ENCODE results near the gene ARHGEF16.

The ARHGEF16 gene

DNA sequence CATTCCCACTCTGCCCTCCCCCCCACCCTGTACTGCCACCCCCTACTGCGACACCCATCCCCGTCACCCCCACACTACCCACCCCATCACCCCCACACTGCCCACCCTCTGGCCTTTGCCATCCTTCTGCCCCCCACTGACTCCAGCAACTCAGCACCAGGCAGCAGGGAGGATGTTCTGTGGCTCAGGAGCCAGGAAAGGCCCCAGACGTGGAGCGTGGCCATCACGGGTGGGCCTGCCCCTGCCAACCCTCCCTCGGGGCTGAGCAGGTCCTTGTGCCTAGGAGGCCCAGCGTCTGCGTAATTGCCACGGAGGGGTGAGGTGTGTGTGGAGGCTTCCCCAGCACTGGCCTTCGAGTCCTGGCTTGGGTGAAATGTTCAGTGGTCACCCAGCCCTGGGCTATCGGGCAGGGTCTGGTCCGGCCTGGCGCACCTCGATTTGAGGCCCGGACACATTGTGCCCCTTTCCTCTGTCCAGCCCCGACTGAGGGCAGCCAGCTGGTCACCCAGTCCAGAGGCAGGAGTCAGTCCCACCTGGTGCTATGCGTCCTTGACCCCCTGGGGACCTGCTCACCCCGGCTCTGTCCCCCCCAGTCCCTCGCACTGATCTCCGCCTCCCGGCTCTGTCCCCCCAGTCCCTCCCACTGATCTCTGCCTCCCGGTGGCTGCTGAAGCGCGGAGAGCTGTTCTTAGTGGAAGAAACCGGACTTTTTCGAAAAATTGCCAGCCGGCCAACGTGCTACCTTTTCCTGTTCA, 23.0 kb downstream of the ARHGEF16 start (continued):
- TF ChIP-seq, protein P1, sequence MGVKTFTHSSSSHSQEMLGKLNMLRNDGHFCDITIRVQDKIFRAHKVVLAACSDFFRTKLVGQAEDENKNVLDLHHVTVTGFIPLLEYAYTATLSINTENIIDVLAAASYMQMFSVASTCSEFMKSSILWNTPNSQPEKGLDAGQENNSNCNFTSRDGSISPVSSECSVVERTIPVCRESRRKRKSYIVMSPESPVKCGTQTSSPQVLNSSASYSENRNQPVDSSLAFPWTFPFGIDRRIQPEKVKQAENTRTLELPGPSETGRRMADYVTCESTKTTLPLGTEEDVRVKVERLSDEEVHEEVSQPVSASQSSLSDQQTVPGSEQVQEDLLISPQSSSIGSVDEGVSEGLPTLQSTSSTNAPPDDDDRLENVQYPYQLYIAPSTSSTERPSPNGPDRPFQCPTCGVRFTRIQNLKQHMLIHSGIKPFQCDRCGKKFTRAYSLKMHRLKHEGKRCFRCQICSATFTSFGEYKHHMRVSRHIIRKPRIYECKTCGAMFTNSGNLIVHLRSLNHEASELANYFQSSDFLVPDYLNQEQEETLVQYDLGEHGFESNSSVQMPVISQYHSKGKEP (tag by site-specific recombination; IDR thresholded peaks at IDR 0.05) = no peak
- TF ChIP-seq TRIM28 (IDR thresholded peaks at IDR 0.05; ENCODE audit: borderline replicate concordance, low read length) (no peak), KLF10 (tag by site-specific recombination; IDR thresholded peaks at IDR 0.05) (no peak), ZNF423 (tag by site-specific recombination; IDR thresholded peaks at IDR 0.05) (no peak), BCL11A (tag by site-specific recombination; IDR thresholded peaks at IDR 0.05; ENCODE audit: low read depth) (peak; percentile 81; the same call in 1 of the 2 replicates), ZNF24 (tag by site-specific recombination; IDR thresholded peaks at IDR 0.05) (no peak), ZNF239 (tag by site-specific recombination; IDR thresholded peaks at IDR 0.05) (no peak), ZNF416 (tag by site-specific recombination; IDR thresholded peaks at IDR 0.05) (no peak), YY1 (tag by site-specific recombination; IDR thresholded peaks at IDR 0.05) (no peak), SCRT2 (tag by site-specific recombination; IDR thresholded peaks at IDR 0.05) (no peak), TSHZ1 (tag by site-specific recombination; IDR thresholded peaks at IDR 0.05; ENCODE audit: borderline replicate concordance) (no peak), ZFP41 (tag by site-specific recombination; IDR thresholded peaks at IDR 0.05; ENCODE audit: borderline replicate concordance) (no peak), ZNF16 (tag by site-specific recombination; IDR thresholded peaks at IDR 0.05; ENCODE audit: low read depth) (no peak), ZNF701 (tag by site-specific recombination; IDR thresholded peaks at IDR 0.05) (no peak), ZNF639 (tag by site-specific recombination; IDR thresholded peaks at IDR 0.05) (no peak), ZNF23 (tag by site-specific recombination; IDR thresholded peaks at IDR 0.05; ENCODE audit: borderline replicate concordance) (no peak), ZXDB (tag by site-specific recombination; IDR thresholded peaks at IDR 0.05) (no peak), SP2 (tag by site-specific recombination; IDR thresholded peaks at IDR 0.05) (no peak), KLF1 (tag by site-specific recombination; IDR thresholded peaks at IDR 0.05) (no peak), ZNF518A (tag by site-specific recombination; conservative IDR thresholded peaks at IDR 0.05; ENCODE audit: low read depth) (no peak), ZNF677 (tag by site-specific recombination; IDR thresholded peaks at IDR 0.05) (peak; percentile 92), ZNF558 (tag by site-specific recombination; IDR thresholded peaks at IDR 0.05) (no peak), ZFP3 (tag by site-specific recombination; IDR thresholded peaks at IDR 0.05; ENCODE audit: low read depth) (no peak)
- TF ChIP-seq, protein P2, sequence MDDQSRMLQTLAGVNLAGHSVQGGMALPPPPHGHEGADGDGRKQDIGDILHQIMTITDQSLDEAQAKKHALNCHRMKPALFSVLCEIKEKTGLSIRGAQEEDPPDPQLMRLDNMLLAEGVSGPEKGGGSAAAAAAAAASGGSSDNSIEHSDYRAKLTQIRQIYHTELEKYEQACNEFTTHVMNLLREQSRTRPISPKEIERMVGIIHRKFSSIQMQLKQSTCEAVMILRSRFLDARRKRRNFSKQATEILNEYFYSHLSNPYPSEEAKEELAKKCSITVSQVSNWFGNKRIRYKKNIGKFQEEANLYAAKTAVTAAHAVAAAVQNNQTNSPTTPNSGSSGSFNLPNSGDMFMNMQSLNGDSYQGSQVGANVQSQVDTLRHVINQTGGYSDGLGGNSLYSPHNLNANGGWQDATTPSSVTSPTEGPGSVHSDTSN (CRISPR knock-in tag; IDR thresholded peaks at IDR 0.05) = no peak
- TF ChIP-seq, protein P3, sequence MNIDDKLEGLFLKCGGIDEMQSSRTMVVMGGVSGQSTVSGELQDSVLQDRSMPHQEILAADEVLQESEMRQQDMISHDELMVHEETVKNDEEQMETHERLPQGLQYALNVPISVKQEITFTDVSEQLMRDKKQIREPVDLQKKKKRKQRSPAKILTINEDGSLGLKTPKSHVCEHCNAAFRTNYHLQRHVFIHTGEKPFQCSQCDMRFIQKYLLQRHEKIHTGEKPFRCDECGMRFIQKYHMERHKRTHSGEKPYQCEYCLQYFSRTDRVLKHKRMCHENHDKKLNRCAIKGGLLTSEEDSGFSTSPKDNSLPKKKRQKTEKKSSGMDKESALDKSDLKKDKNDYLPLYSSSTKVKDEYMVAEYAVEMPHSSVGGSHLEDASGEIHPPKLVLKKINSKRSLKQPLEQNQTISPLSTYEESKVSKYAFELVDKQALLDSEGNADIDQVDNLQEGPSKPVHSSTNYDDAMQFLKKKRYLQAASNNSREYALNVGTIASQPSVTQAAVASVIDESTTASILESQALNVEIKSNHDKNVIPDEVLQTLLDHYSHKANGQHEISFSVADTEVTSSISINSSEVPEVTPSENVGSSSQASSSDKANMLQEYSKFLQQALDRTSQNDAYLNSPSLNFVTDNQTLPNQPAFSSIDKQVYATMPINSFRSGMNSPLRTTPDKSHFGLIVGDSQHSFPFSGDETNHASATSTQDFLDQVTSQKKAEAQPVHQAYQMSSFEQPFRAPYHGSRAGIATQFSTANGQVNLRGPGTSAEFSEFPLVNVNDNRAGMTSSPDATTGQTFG (tag by site-specific recombination; IDR thresholded peaks at IDR 0.05; ENCODE audit: borderline replicate concordance) = no peak
